Measurements from ENCODE around the gene CERS6. TPM values are rescaled to one million over a fixed set of nuclear protein-coding genes. Genes with fewer than 3 reads are reported as not detected.

CERS6 gene
- total and polyA plus RNA-seq, 3 donors from 2014 or later: 24.7 to 71.0 (median 59.4) TPM

DNA sequence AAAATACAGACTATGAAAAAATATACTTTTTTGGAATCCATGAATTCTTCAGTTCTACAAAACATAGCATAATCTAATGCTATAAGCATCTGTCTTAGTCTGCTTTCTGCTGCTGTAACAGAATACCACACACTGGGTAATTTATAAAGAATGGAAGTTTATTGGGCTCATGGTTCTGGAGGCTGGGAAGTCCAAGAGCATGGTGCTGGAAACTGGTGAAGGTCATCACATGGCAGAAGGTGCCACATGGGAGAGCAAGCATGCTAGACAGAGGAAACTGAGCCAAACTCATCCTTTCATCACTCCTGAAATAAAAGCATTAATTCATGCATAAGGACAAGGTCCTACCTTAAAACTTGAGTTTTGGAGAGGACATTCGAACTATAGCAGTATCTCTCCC is 319.8 kb downstream of the CERS6 start:
- intact Hi-C loops (cut with DNase I; ENCODE audit: low total_unique reads): loop anchor here (10.0 kb wide), 1 partner anchor 149 kb away; no protein-coding TSS in a partner anchor
- WGBS, 2 donors: 0% methylated on average over 1 of the region's 1 CpG
- no peak for TF ChIP-seq POLR2A (IDR thresholded peaks at IDR 0.05)
- TF ChIP-seq, protein P1, sequence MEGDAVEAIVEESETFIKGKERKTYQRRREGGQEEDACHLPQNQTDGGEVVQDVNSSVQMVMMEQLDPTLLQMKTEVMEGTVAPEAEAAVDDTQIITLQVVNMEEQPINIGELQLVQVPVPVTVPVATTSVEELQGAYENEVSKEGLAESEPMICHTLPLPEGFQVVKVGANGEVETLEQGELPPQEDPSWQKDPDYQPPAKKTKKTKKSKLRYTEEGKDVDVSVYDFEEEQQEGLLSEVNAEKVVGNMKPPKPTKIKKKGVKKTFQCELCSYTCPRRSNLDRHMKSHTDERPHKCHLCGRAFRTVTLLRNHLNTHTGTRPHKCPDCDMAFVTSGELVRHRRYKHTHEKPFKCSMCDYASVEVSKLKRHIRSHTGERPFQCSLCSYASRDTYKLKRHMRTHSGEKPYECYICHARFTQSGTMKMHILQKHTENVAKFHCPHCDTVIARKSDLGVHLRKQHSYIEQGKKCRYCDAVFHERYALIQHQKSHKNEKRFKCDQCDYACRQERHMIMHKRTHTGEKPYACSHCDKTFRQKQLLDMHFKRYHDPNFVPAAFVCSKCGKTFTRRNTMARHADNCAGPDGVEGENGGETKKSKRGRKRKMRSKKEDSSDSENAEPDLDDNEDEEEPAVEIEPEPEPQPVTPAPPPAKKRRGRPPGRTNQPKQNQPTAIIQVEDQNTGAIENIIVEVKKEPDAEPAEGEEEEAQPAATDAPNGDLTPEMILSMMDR (IDR thresholded peaks at IDR 0.05): no peak

DNA sequence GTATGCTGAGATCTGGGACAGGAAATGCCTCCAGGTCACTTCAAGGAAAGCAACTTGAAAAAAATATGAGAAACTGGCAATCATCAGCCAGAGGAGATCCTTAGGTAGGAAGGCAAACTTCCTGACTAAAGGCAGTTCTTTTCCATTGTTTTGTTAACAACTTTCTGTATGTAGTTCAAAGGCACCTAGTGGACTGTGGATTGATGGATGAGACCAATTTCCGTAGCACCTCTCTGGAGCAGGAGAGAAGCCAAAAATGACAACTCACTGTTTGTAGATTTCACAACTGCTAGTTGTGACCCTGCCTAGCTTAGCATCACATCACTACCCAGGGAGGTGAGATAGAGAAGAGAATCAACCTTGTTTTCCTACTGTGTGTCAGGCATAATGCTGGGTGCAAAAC is 324.6 kb downstream of the CERS6 start:
- H3K36me3 ChIP-seq (ENCODE audit: low read depth, missing control alignments): no peaks in the 10 kb centered on the region
- intact Hi-C loops (cut with DNase I; ENCODE audit: low total_unique reads): no loop called here

More for the DNA sequence above, 319.8 kb downstream of the CERS6 start:
- Histone ChIP-seq H3K9me3 (no peaks in the 10 kb centered on the region), H3K4me1 (no peaks in the 10 kb centered on the region), H3K36me3 (ENCODE audit: low read depth, missing control alignments) (no peaks in the 10 kb centered on the region), H3K4me3 (no peak overlapping the region), H3K27ac (no peak overlapping the region), H3K27me3 (no peaks in the 10 kb centered on the region)
- no peak for DNase-seq

DNA sequence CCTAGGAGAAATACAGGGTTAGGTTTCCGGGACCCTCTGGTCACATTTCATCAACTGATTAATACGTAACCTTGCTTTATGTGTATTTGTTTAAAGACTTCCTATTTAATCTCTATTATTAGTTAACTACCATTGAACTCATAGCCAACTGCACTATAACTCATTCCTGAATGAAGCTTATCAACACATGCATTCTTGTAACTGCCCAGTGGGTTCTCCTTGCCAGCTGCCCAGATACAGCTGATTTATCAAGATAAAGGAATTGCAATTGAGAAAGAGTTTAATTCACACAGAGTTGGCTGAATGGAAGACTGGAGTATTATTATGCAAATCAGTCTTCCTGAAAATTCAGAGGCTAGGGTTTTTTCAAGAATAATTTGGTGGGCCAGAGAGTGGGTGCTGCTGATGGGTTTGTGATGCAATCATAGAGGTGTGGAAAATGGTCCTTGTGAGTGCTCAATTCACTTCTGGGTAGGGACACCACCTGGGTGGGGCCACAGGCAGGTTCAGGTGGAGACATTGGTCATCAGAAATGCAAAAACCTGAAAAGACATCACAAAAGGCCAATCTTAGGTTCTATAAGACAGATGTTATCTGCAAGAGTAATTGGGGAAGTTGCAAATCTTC is 325.2 kb downstream of the CERS6 start:
- 88 to 89% methylated on average over 2 of the region's 2 CpGs for WGBS, 2 donors
- H3K4me3 ChIP-seq: no peak overlapping the region
- H3K27me3 ChIP-seq: no peaks in the 10 kb centered on the region
- DNase-seq: no peak
- H3K9me3 ChIP-seq: no peaks in the 10 kb centered on the region
- TF ChIP-seq POLR2A (IDR thresholded peaks at IDR 0.05): no peak
- TF ChIP-seq, protein P1 (IDR thresholded peaks at IDR 0.05): no peak
- intact Hi-C loops (cut with DNase I; ENCODE audit: low total_unique reads): no loop called here
- no peaks in the 10 kb centered on the region for H3K36me3 ChIP-seq (ENCODE audit: low read depth, missing control alignments)
- H3K27ac ChIP-seq: no peak overlapping the region
- no peaks in the 10 kb centered on the region for H3K4me1 ChIP-seq

More for the DNA sequence above, 324.6 kb downstream of the CERS6 start:
- Histone ChIP-seq H3K4me3 (no peak overlapping the region), H3K27me3 (no peaks in the 10 kb centered on the region), H3K27ac (no peak overlapping the region), H3K9me3 (no peaks in the 10 kb centered on the region), H3K4me1 (no peaks in the 10 kb centered on the region)
- WGBS, 2 donors: 92 to 100% methylated on average over 1 of the region's 1 CpG
- no peak for DNase-seq
- TF ChIP-seq, protein P1 (IDR thresholded peaks at IDR 0.05): no peak
- TF ChIP-seq POLR2A (IDR thresholded peaks at IDR 0.05): no peak

DNA sequence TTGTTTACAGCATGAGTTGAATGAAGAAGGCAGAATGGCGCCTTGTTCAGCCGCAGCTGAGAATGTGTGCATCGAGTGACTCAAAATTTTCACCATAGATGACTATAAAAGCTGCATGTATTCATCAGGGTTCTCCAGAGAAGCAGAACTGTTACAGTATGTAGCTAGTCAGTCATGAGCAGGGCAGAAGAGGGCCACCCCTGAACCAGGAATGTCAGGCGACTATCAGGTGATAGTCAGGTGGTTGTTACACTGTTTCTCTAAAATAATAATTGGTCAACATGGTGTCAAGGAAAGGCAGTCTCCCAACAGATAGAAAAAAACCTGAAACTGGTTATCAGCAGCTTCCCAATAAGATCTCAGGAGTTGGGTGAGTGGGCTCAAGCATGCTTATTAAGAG is 326.2 kb downstream of the CERS6 start:
- Histone ChIP-seq H3K4me3 (no peak overlapping the region), H3K27me3 (no peaks in the 10 kb centered on the region), H3K27ac (no peak overlapping the region), H3K4me1 (no peaks in the 10 kb centered on the region), H3K36me3 (ENCODE audit: low read depth, missing control alignments) (no peaks in the 10 kb centered on the region), H3K9me3 (no peaks in the 10 kb centered on the region)
- no peak for TF ChIP-seq POLR2A (IDR thresholded peaks at IDR 0.05)
- TF ChIP-seq, protein P1 (IDR thresholded peaks at IDR 0.05): no peak
- intact Hi-C loops (cut with DNase I; ENCODE audit: low total_unique reads): no loop called here
- no peak for DNase-seq
- 91 to 92% methylated on average over 4 of the region's 4 CpGs for WGBS, 2 donors

DNA sequence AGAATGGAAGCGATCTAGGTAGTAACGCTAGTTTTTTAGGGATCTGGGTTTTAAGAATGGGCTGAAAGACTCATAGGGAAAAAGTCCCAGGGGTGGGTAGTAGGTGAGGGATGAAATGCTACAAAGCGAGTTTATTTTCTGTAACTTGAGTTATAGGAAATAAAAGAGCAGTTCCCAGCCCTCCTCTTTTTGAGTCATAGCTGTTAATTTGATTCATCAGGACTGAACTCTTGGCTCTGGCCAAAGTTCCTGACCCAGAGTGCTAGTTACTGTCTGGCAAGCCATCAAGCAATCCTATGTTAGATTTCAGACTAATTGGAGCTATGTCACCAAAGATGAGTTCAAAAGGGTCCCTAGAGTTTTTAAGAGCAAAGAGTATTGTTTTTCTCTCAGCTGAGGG is 328.9 kb downstream of the CERS6 start:
- TF ChIP-seq, protein P1 (IDR thresholded peaks at IDR 0.05): no peak
- no peak for TF ChIP-seq POLR2A (IDR thresholded peaks at IDR 0.05)
- Histone ChIP-seq H3K4me1 (no peaks in the 10 kb centered on the region), H3K4me3 (no peak overlapping the region), H3K9me3 (no peaks in the 10 kb centered on the region), H3K27ac (no peak overlapping the region), H3K36me3 (ENCODE audit: low read depth, missing control alignments) (no peaks in the 10 kb centered on the region), H3K27me3 (no peaks in the 10 kb centered on the region)
- 83 to 84% methylated on average over 3 of the region's 3 CpGs for WGBS, 2 donors
- intact Hi-C loops (cut with DNase I; ENCODE audit: low total_unique reads): no loop called here
- DNase-seq: no peak

All from testis (tissue), 3 donors.